ENCODE results near the gene COL9A1.
A peak's percentile ranks its signal among the peaks of the same experiment; 100 is the strongest.

COL9A1 gene

DNA sequence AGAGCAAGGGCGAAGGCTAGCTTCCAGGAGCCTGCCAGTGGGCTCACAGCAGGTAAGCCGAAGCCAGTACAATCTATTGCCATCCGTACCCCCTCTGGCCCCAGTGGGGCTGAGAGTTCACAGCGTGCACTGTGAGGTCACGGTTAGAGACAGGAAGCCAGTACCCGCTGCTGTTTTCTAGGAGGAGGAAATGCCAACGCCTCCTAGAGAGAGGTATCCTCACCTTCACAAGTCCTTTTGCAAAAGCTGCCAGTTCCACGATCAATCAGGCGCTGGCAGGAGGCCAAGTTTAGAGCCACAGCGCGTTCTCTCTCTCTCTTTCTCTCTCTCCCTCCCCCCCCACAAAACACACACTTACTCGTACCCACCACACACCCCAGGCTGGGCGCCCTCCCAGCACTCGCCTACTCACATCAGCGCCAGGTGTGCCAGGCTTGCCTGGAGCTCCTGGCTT is 22.5 kb downstream of the COL9A1 start:
- TF ChIP-seq, protein P1, sequence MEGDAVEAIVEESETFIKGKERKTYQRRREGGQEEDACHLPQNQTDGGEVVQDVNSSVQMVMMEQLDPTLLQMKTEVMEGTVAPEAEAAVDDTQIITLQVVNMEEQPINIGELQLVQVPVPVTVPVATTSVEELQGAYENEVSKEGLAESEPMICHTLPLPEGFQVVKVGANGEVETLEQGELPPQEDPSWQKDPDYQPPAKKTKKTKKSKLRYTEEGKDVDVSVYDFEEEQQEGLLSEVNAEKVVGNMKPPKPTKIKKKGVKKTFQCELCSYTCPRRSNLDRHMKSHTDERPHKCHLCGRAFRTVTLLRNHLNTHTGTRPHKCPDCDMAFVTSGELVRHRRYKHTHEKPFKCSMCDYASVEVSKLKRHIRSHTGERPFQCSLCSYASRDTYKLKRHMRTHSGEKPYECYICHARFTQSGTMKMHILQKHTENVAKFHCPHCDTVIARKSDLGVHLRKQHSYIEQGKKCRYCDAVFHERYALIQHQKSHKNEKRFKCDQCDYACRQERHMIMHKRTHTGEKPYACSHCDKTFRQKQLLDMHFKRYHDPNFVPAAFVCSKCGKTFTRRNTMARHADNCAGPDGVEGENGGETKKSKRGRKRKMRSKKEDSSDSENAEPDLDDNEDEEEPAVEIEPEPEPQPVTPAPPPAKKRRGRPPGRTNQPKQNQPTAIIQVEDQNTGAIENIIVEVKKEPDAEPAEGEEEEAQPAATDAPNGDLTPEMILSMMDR (conservative IDR thresholded peaks at IDR 0.05; ENCODE audit: low read depth, low read length): no peak
- H3K4me3 ChIP-seq (ENCODE audit: low read depth, low read length): no peak overlapping the region
- DNase-seq (ENCODE audit: low read depth): no peak

DNA sequence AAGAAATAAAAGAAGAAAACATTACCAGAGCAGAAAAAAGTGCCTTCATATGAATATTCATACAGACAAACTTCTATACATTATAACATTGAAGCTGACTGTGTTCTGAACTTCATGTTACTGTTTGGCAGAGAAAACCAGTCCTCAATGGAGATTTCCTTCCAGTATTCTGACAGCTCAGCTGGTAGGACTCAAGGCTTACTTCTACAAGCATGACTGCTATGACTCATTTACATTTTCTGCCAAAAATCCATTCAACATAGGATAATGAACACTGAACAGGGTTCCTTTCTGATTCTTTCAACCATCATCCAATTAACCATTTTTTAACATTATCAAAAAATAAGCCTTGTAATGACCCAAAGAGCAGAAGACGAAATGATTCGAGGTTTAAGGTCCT is 25.4 kb downstream of the COL9A1 start:
- no peak overlapping the region for H3K4me3 ChIP-seq (ENCODE audit: low read depth, low read length)
- peak; percentile 25 for DNase-seq (ENCODE audit: low read depth)
- TF ChIP-seq, protein P1 (conservative IDR thresholded peaks at IDR 0.05; ENCODE audit: low read depth, low read length): no peak

DNA sequence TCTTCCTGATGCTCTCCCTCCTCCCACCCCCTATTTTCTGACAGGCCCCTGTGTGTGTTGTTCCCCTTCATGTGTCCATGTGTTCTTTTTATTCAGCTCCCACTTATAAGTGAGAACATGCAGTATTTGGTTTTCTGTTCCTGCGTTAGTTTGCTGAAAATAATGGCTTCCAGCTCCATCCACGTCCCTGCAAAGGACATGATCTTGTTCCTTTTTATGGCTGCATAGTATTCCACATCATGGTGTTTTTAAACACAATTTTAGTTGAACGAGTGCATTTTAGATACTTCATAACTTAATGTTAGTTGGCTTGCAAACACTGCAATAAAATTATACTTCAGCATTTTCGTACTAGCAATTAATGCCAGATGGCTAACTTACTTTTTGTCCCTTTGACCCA is 28.5 kb downstream of the COL9A1 start:
- DNase-seq (ENCODE audit: low read depth): no peak
- TF ChIP-seq, protein P1 (conservative IDR thresholded peaks at IDR 0.05; ENCODE audit: low read depth, low read length): no peak

DNA sequence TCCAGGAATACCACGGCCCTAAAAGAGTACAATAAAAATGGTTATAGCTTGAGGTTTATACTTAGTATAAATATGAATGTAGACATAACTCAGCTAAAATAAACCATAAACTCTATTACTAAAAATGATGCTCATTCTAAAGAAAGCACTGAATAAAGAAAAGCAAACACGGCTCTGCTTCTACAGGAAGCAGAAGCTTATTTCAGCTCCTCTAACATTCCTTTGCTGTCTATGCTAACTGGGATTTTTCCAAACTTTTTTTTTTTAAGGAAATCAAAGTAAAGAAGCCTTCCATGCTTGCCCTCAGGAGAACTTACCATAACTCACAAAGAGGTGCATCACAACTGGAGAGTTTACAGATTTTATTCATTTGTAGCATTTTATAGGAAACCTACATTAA is 30.8 kb downstream of the COL9A1 start:
- TF ChIP-seq, protein P1 (conservative IDR thresholded peaks at IDR 0.05; ENCODE audit: low read depth, low read length): no peak
- no peak overlapping the region for H3K4me3 ChIP-seq (ENCODE audit: low read depth, low read length)
- DNase-seq (ENCODE audit: low read depth): no peak

More for the DNA sequence above, 28.5 kb downstream of the COL9A1 start:
- H3K4me3 ChIP-seq (ENCODE audit: low read depth, low read length): no peak overlapping the region

DNA sequence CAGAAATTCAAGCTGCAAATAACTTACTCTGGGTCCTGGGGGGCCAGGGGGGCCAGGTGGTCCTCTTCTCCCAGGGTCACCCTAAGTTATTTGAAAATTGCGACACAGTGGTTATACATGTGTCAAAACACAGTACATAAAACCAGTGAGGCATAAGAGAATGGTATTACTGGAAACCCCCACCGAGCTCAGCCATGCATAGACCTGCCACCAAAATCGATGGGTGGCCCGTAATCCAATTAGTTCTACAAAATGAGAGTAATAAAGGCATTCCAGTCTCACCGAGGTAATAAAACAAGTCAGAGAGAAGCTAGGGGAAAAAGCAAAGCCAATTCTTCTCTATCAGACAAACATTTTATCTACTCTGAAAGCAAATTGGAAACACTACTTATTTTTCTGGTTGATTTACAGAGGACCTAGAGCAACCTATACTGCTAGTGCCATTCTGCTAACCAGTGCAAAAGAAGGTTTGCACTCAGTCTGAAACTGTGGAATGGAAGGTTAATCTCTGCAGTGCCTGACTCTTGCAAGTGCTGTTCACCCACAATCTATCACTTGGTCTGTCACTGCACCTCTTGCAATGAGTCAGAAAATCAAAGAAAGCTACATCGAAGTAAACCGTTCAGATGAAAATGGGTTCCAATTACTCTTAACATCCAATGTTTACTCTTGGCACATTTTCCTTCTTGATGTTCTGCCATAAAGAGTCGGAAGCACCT is 32.4 kb downstream of the COL9A1 start:
- TF ChIP-seq, protein P1 (conservative IDR thresholded peaks at IDR 0.05; ENCODE audit: low read depth, low read length): no peak
- DNase-seq (ENCODE audit: low read depth): no peak
- no peak overlapping the region for H3K4me3 ChIP-seq (ENCODE audit: low read depth, low read length)

DNA sequence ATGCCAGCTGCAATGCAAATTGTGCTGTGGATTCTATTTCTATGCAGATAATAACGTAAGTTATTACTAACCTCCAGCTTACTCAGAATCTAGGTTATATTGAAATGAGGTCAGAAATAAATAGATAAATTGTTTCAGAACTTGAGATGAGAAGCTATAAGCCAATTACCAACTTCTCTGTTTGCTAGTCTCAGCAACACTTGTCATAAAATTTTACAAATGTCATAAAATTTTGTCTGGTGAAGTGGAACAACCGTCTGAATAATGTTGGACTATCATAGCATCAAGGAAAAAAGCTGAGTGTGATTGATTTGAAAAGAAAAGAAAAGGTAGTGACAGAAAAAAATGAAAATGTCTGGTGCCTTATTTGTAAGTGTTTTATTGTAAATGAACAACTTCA is 36.7 kb downstream of the COL9A1 start:
- TF ChIP-seq, protein P1 (conservative IDR thresholded peaks at IDR 0.05; ENCODE audit: low read depth, low read length): no peak
- DNase-seq (ENCODE audit: low read depth): no peak
- no peak overlapping the region for H3K4me3 ChIP-seq (ENCODE audit: low read depth, low read length)

DNA sequence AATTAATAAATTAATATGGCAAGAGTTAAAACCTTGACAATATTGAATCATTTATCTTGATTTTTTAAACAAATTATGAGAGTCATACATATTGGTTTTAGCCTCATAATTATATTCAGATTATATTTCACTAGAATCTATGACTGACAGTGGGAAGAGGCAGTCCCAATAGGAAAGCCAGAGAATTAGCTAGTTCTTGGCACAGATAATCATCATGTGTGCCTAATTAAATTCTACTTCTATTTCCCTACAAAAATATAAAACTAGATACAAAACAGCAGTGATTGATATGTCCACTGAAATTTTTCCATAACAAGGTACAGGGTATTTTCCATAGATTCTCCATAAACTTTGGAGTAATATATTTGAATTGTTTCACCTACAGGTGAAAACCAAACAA is 38.6 kb downstream of the COL9A1 start:
- H3K4me3 ChIP-seq (ENCODE audit: low read depth, low read length): no peak overlapping the region
- no peak for DNase-seq (ENCODE audit: low read depth)
- TF ChIP-seq, protein P1 (conservative IDR thresholded peaks at IDR 0.05; ENCODE audit: low read depth, low read length): no peak

All from choroid plexus epithelial cell (primary cell).